Measurements from ENCODE around the gene TENT4B.

Gene TENT4B

GRCh38 chr16:50227665-50228064 is 74.6 kb downstream of the TENT4B start:
- no peaks in the 10 kb centered on the region for H4K20me1 ChIP-seq (ENCODE audit: insufficient read depth, low read length)
- TF ChIP-seq EZH2 (IDR thresholded peaks at IDR 0.05; ENCODE audit: borderline replicate concordance, low read length) (no peak), CTCF (IDR thresholded peaks at IDR 0.05; ENCODE audit: low read length) (no peak)
- H3K9me3 ChIP-seq (ENCODE audit: low read length), result no peaks in the 10 kb centered on the region
- H3K4me2 ChIP-seq (ENCODE audit: low read length), result no peak overlapping the region
- H3F3A ChIP-seq (ENCODE audit: insufficient read depth, low read length), result no peaks in the 10 kb centered on the region
- H3K4me3 ChIP-seq (ENCODE audit: low read depth, low read length, poor library complexity, severe bottlenecking), result no peak overlapping the region
- H3K36me3 ChIP-seq (ENCODE audit: insufficient read depth, low read length), result peaks cover 47% of the 10 kb centered on the region; the same call in 1 of the 2 replicates
- H3K79me2 ChIP-seq (ENCODE audit: insufficient read depth, low read length), result no peaks in the 10 kb centered on the region
- no peak overlapping the region for H2AFZ ChIP-seq (ENCODE audit: low read length)
- H3K9ac ChIP-seq (ENCODE audit: low read length), result no peak overlapping the region
- no peaks in the 10 kb centered on the region for H3K27me3 ChIP-seq (ENCODE audit: insufficient read depth, low read length)
- no peak overlapping the region for H3K27ac ChIP-seq (ENCODE audit: low read depth, low read length, poor library complexity, severe bottlenecking)
- H3K4me1 ChIP-seq (ENCODE audit: insufficient read depth, low read length, severe bottlenecking), result no peaks in the 10 kb centered on the region
- H3K9me2 ChIP-seq (ENCODE audit: low read depth, low read length), result no peaks in the 10 kb centered on the region

- H4K20me1 ChIP-seq (ENCODE audit: insufficient read depth, low read length), result no peaks in the 10 kb centered on the region
- H3K36me3 ChIP-seq (ENCODE audit: insufficient read depth, low read length), result peaks cover 46% of the 10 kb centered on the region; the same call in 1 of the 2 replicates
- no peaks in the 10 kb centered on the region for H3K4me1 ChIP-seq (ENCODE audit: insufficient read depth, low read length, severe bottlenecking)
- H3K9me3 ChIP-seq (ENCODE audit: low read length), result no peaks in the 10 kb centered on the region
- TF ChIP-seq EZH2 (IDR thresholded peaks at IDR 0.05; ENCODE audit: borderline replicate concordance, low read length) (no peak), CTCF (IDR thresholded peaks at IDR 0.05; ENCODE audit: low read length) (no peak)
- H3K4me2 ChIP-seq (ENCODE audit: low read length), result no peak overlapping the region
- no peak overlapping the region for H3K9ac ChIP-seq (ENCODE audit: low read length)
- H3K9me2 ChIP-seq (ENCODE audit: low read depth, low read length), result no peaks in the 10 kb centered on the region
- no peak overlapping the region for H3K4me3 ChIP-seq (ENCODE audit: low read depth, low read length, poor library complexity, severe bottlenecking)
- no peak overlapping the region for H3K27ac ChIP-seq (ENCODE audit: low read depth, low read length, poor library complexity, severe bottlenecking)
- no peak overlapping the region for H2AFZ ChIP-seq (ENCODE audit: low read length)
- no peaks in the 10 kb centered on the region for H3K27me3 ChIP-seq (ENCODE audit: insufficient read depth, low read length)
- H3K79me2 ChIP-seq (ENCODE audit: insufficient read depth, low read length), result no peaks in the 10 kb centered on the region
- no peaks in the 10 kb centered on the region for H3F3A ChIP-seq (ENCODE audit: insufficient read depth, low read length)
These were observed 75.3 kb downstream of the TENT4B start for GRCh38 chr16:50228364-50228868.

- Histone ChIP-seq H3K4me2 (ENCODE audit: low read length) (no peak overlapping the region), H4K20me1 (ENCODE audit: insufficient read depth, low read length) (no peaks in the 10 kb centered on the region), H3K36me3 (ENCODE audit: insufficient read depth, low read length) (peaks cover 39% of the 10 kb centered on the region; the same call in 1 of the 2 replicates), H3K9me3 (ENCODE audit: low read length) (no peaks in the 10 kb centered on the region), H3K9me2 (ENCODE audit: low read depth, low read length) (no peaks in the 10 kb centered on the region), H3K4me1 (ENCODE audit: insufficient read depth, low read length, severe bottlenecking) (no peaks in the 10 kb centered on the region), H3K27ac (ENCODE audit: low read depth, low read length, poor library complexity, severe bottlenecking) (no peak overlapping the region), H3K27me3 (ENCODE audit: insufficient read depth, low read length) (no peaks in the 10 kb centered on the region), H3F3A (ENCODE audit: insufficient read depth, low read length) (no peaks in the 10 kb centered on the region), H3K4me3 (ENCODE audit: low read depth, low read length, poor library complexity, severe bottlenecking) (no peak overlapping the region), H2AFZ (ENCODE audit: low read length) (no peak overlapping the region), H3K9ac (ENCODE audit: low read length) (no peak overlapping the region), H3K79me2 (ENCODE audit: insufficient read depth, low read length) (no peaks in the 10 kb centered on the region)
- TF ChIP-seq CTCF (IDR thresholded peaks at IDR 0.05; ENCODE audit: low read length), result no peak
- TF ChIP-seq EZH2 (IDR thresholded peaks at IDR 0.05; ENCODE audit: borderline replicate concordance, low read length), result no peak
These were observed 76.1 kb downstream of the TENT4B start for GRCh38 chr16:50229149-50229726.

Data from OCI-LY1 (cell line).